Endodermal cell (in vitro differentiated cells): ENCODE results near the gene EPC1. TPM values are rescaled to one million over a fixed set of nuclear protein-coding genes. Genes with fewer than 3 reads are reported as not detected.
"Not testable (repeated sequence)": the region's sequence is repeated elsewhere in the genome, so short reads cannot be mapped to it uniquely, and the experiment has no call there.

Experiments
- DNase-seq: peaks from one replicate; pipeline ENCODE4 v3.0.0-alpha.2; 2017
- H3K27ac ChIP-seq: 2 replicates; pipeline ENCODE4 v1.5.1; 2013; ENCODE audit warnings: mild to moderate bottlenecking, low read depth, low read length, moderate library complexity
- H3K27me3 ChIP-seq: 2 replicates; pipeline ENCODE4 v1.6.1; 2013; ENCODE audit warnings: mild to moderate bottlenecking, low read length, moderate library complexity; ENCODE audit not compliant: insufficient read depth, control insufficient read depth, poor library complexity, severe bottlenecking
- H3K36me3 ChIP-seq: 2 replicates; pipeline ENCODE4 v1.7.0; 2013; ENCODE audit warnings: mild to moderate bottlenecking, low read length, moderate library complexity; ENCODE audit not compliant: control insufficient read depth, insufficient read depth
- H3K4me1 ChIP-seq: one replicate; pipeline ENCODE4 v1.7.0; 2013; ENCODE audit warnings: low read length; ENCODE audit not compliant: control insufficient read depth, insufficient read depth
- H3K4me3 ChIP-seq: 2 replicates; pipeline ENCODE4 v1.5.1; 2013; ENCODE audit warnings: mild to moderate bottlenecking, low read length, moderate library complexity
- H3K9ac ChIP-seq: 2 replicates; pipeline ENCODE4 v1.6.1; 2013; ENCODE audit warnings: mild to moderate bottlenecking, low read length, moderate library complexity; ENCODE audit not compliant: poor library complexity, severe bottlenecking; ENCODE audit errors: extremely low read depth
- H3K9me3 ChIP-seq: 2 replicates; pipeline ENCODE4 v1.6.1; 2013; ENCODE audit warnings: mild to moderate bottlenecking, low read length, moderate library complexity; ENCODE audit not compliant: control insufficient read depth
- H3K27ac Mint-ChIP-seq: 2 replicates; pipeline ENCODE4 v1.8.0; 2020; ENCODE audit warnings: mixed read lengths
- H3K27me3 Mint-ChIP-seq: 2 replicates; pipeline ENCODE4 v1.8.0; 2021; ENCODE audit warnings: mild to moderate bottlenecking, mixed read lengths; ENCODE audit not compliant: insufficient read depth
- H3K36me3 Mint-ChIP-seq: 2 replicates; pipeline ENCODE4 v1.8.0; 2020; ENCODE audit warnings: low read depth, mixed read lengths
- H3K4me1 Mint-ChIP-seq: 2 replicates; pipeline ENCODE4 v1.8.0; 2020; ENCODE audit warnings: mixed read lengths
- H3K4me3 Mint-ChIP-seq: 2 replicates; pipeline ENCODE4 v1.8.0; 2020; ENCODE audit warnings: mild to moderate bottlenecking, moderate library complexity, mixed read lengths
- H3K9me3 Mint-ChIP-seq: 2 replicates; pipeline ENCODE4 v1.8.0; 2020; ENCODE audit warnings: mild to moderate bottlenecking, mixed read lengths
- WGBS, 2 experiments: methylation state at CpG; one replicate each; pipeline versions ENCODE4 v1.1.5 to v1.1.7; 2013; ENCODE audit warnings: missing lambda C conversion rate in 2 of 2, mixed read lengths in 1 of 2; ENCODE audit not compliant: insufficient coverage in 1 of 2, insufficient read length in 1 of 2; 5-methylcytosine and 5-hydroxymethylcytosine counted together
- total RNA-seq, 2 donors: library from RNA; stranded (reverse); fragmentation: NEBNext Ultra II Directional in 1 of 2; extraction: Animal tissue kit (Norgen Biotek cat#: 25700) in 1 of 2; gene quantifications; 2 replicates in 1 of 2; 3 replicates in 1 of 2; pipeline ENCODE4 v1.2.1, GENCODE V29; 2021
- TF ChIP-seq, protein P1 (sequence below): fragments of 200-600 bp; sonication (generic); conservative IDR thresholded peaks from 2 replicates; pipeline ENCODE4 v1.5.0; 2021; ENCODE audit warnings: antibody characterized with exemption, mild to moderate bottlenecking

Gene EPC1
- total RNA-seq, 2 donors from 2014 or later: 27.9 to 40.3 TPM

DNA sequence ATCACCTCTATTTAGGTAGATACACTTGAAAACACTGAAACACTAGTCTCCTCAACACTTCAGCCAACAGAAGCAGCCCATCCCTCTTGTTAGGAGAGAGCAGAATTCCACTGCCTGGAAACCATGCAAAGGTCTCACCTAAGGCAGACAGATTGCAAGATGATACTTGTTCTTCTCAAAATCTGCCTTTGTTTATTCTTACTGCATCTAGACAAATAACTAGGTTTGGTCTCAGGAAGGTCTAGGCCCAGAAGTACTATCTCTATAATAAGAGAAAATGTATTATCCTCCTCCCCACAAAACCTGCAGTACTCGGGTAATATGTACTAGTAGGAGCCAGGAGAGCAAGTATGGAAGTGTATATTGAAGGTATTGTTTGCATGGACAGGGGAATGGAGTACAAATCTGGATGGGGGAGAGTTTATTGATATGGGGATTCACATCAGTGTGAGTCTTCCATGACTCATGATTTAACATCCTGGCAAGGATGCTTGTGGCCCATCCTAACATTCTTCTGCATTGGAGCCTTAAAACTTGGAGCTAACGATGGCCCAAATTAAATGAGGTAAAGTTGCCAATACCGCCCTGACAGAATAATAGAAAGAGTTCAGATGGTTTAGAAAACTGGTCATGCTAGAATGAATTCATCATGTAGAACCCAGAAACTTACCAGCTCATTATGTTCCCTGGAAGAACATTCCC is 109.2 kb downstream of the EPC1 start:
- no peak overlapping the region for H3K4me3 Mint-ChIP-seq
- Histone ChIP-seq H3K4me3 (no peak overlapping the region), H3K27me3 (no peaks in the 10 kb centered on the region), H3K9ac (no peak overlapping the region), H3K4me1 (no peaks in the 10 kb centered on the region), H3K9me3 (peaks cover 6% of the 10 kb centered on the region), H3K27ac (no peak overlapping the region), H3K36me3 (no peaks in the 10 kb centered on the region)
- peaks cover 22% of the 10 kb centered on the region for H3K9me3 Mint-ChIP-seq
- H3K27ac Mint-ChIP-seq: no peak overlapping the region
- no peak for DNase-seq
- peaks cover 4% of the 10 kb centered on the region for H3K36me3 Mint-ChIP-seq
- WGBS, 2 experiments: 86 to 90% methylated on average over 2 to 3 of the region's 3 CpGs
- H3K27me3 Mint-ChIP-seq: peaks cover 2% of the 10 kb centered on the region
- TF ChIP-seq, protein P1, sequence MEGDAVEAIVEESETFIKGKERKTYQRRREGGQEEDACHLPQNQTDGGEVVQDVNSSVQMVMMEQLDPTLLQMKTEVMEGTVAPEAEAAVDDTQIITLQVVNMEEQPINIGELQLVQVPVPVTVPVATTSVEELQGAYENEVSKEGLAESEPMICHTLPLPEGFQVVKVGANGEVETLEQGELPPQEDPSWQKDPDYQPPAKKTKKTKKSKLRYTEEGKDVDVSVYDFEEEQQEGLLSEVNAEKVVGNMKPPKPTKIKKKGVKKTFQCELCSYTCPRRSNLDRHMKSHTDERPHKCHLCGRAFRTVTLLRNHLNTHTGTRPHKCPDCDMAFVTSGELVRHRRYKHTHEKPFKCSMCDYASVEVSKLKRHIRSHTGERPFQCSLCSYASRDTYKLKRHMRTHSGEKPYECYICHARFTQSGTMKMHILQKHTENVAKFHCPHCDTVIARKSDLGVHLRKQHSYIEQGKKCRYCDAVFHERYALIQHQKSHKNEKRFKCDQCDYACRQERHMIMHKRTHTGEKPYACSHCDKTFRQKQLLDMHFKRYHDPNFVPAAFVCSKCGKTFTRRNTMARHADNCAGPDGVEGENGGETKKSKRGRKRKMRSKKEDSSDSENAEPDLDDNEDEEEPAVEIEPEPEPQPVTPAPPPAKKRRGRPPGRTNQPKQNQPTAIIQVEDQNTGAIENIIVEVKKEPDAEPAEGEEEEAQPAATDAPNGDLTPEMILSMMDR: no peak
- H3K4me1 Mint-ChIP-seq: no peaks in the 10 kb centered on the region

DNA sequence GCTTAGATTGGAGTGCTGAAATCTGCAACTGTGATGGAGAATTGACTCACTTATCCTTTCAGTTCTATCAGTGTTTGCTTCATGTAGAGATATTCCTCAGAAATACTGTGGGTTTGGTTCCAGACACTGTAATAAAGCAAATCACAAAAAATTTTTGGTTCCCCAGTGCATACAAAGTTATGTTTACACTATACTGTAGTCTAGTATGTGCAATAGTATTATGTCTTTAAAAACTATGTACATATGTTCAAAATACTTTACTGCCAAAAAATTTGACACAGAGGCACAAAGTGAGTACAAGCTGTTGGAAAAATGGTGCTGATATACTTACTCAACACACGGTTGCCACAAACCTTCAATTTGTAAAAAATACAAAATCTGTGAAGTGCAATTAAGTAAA is 112.5 kb downstream of the EPC1 start:
- TF ChIP-seq, protein P1: no peak
- DNase-seq: no peak
- WGBS, 2 experiments: 100% methylated on average over 1 of the region's 1 CpG; no CpG with 5 or more reads in 1 of the 2 experiments

DNA sequence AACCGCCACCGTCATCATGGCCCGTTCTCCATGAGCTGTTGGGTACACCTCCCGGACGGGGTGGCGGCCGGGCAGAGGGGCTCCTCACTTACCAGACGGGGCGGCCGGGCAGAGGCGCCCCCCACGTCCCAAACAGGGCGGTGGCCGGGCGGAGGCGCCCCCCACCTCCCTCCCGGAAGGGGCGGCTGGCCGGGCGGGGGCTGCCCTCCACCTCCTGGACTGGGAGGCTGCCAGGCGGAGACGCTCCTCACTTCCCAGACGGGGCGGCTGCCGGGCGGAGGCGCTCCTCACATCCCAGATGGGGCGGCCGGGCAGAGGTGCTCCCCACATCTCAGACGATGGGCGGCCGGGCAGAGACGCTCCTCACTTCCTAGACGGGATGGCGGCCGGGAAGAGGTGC is 113.6 kb downstream of the EPC1 start:
- WGBS, 2 experiments: 94 to 96% methylated on average over 6 to 35 of the region's 36 CpGs
- H3K4me3 ChIP-seq, H3K36me3 Mint-ChIP-seq, H3K27me3 ChIP-seq, H3K27me3 Mint-ChIP-seq, H3K27ac Mint-ChIP-seq, H3K9ac ChIP-seq, H3K27ac ChIP-seq, H3K9me3 ChIP-seq, H3K4me3 Mint-ChIP-seq, H3K36me3 ChIP-seq, H3K4me1 Mint-ChIP-seq, DNase-seq, H3K4me1 ChIP-seq: not testable (repeated sequence)
- peaks cover 29% of the 10 kb centered on the region for H3K9me3 Mint-ChIP-seq

More for the DNA sequence above, 112.5 kb downstream of the EPC1 start:
- H3K9me3 Mint-ChIP-seq: peaks cover 29% of the 10 kb centered on the region
- H3K4me1 ChIP-seq: no peaks in the 10 kb centered on the region
- H3K27ac ChIP-seq: no peak overlapping the region
- H3K27ac Mint-ChIP-seq: no peak overlapping the region
- H3K4me1 Mint-ChIP-seq: no peaks in the 10 kb centered on the region
- H3K4me3 Mint-ChIP-seq: no peak overlapping the region
- no peak overlapping the region for H3K4me3 ChIP-seq
- H3K36me3 ChIP-seq: no peaks in the 10 kb centered on the region
- peaks cover 4% of the 10 kb centered on the region for H3K36me3 Mint-ChIP-seq
- peaks cover 6% of the 10 kb centered on the region for H3K9me3 ChIP-seq
- no peaks in the 10 kb centered on the region for H3K27me3 ChIP-seq
- no peaks in the 10 kb centered on the region for H3K27me3 Mint-ChIP-seq
- H3K9ac ChIP-seq: no peak overlapping the region

DNA sequence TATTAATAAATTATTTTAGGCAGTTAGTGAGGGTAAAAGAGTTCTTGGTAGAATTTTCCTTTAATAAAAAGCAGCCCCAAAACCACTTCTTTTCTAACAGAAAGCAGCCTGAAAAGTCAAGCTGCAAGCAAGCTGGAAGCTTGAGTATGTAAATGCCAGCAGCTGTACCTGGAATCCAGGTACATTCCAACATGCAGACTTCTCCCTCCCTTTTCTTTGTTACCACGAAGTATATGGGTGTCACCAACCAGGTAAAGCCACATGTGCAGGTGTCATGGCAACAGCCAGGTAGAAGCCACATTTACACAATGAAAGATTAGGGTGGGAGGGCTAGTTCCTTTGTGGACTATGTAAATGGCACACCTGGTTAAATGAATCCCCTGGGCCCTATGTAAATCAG is 114.6 kb downstream of the EPC1 start:
- Histone ChIP-seq H3K4me3 (no peak overlapping the region), H3K36me3 (no peaks in the 10 kb centered on the region), H3K9ac (no peak overlapping the region), H3K27ac (no peak overlapping the region), H3K27me3 (no peaks in the 10 kb centered on the region), H3K9me3 (peaks cover 6% of the 10 kb centered on the region), H3K4me1 (no peaks in the 10 kb centered on the region)
- Mint-ChIP-seq H3K27ac (no peak overlapping the region), H3K27me3 (no peaks in the 10 kb centered on the region), H3K9me3 (peaks cover 29% of the 10 kb centered on the region), H3K4me1 (no peaks in the 10 kb centered on the region), H3K4me3 (no peak overlapping the region), H3K36me3 (peaks cover 4% of the 10 kb centered on the region)
- no peak for DNase-seq
- 55% methylated on average over 1 of the region's 1 CpG; no CpG with 5 or more reads in 1 of the 2 experiments for WGBS, 2 experiments
- TF ChIP-seq, protein P1: no peak

DNA sequence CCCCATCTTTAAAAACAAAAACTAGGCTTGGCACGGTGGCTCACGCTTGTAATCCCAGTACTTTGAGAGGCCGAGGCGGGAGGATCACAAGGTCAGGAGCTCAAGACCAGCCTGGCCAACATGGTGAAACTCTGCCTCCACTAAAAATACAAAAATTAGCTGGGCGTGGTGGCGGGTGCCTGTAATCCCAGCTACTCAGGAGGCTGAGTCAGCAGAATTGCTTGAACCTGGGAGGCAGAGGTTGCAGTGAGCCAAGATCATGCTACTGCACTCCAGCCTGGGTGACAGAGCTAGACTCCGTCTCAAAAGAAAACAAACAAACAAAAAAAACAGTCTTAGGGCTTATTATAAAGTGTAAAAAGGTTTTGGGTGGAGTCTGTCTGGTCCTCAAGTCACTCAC is 117.2 kb downstream of the EPC1 start:
- DNase-seq, H3K4me1 Mint-ChIP-seq, H3K27ac Mint-ChIP-seq, H3K9ac ChIP-seq, H3K27me3 ChIP-seq, H3K4me3 Mint-ChIP-seq, H3K27me3 Mint-ChIP-seq, H3K9me3 ChIP-seq, H3K4me3 ChIP-seq, H3K27ac ChIP-seq, H3K4me1 ChIP-seq, H3K36me3 ChIP-seq, H3K36me3 Mint-ChIP-seq: not testable (repeated sequence)
- peaks cover 25% of the 10 kb centered on the region for H3K9me3 Mint-ChIP-seq
- 89 to 99% methylated on average over 3 to 6 of the region's 7 CpGs for WGBS, 2 experiments
